ENCODE data around the gene SRBD1. TPM values are rescaled to one million over a fixed set of nuclear protein-coding genes. Genes with fewer than 3 reads are reported as not detected.

SRBD1 gene
- total RNA-seq, 5 donors from 2014 or later (not counting 1 experiment from before 2014, with no cell fraction given), result 16.1 to 22.8 (median 20.7) TPM

- POLR2A ChIA-PET, result no interaction called here
- H3K27me3 Mint-ChIP-seq, result no peaks in the 10 kb centered on the region
- peaks cover 70% of the 10 kb centered on the region for H3K36me3 Mint-ChIP-seq
- Histone ChIP-seq H3K9me3 (no peaks in the 10 kb centered on the region), H3K4me1 (ENCODE audit: control insufficient read depth in 1 of 2, extremely low read depth in 1 of 2, insufficient read depth in 2 of 2, low read length in 2 of 2) (no peaks in the 10 kb centered on the region), H3K27me3 (replicated peaks in 1 of 2; ENCODE audit: control insufficient read depth in 2 of 2, extremely low read depth in 1 of 2, insufficient read depth in 2 of 2, low read length in 1 of 2) (no peaks in the 10 kb centered on the region), H3K4me3 (ENCODE audit: control insufficient read depth in 1 of 2, extremely low read depth in 1 of 2, low read length in 1 of 2) (no peak overlapping the region), H3K36me3 (ENCODE audit: control insufficient read depth in 2 of 2, extremely low read depth in 1 of 2, insufficient read depth in 1 of 2, low read length in 1 of 2) (peaks cover 10 to 27% of the 10 kb centered on the region in 2 donors), H3K27ac (ENCODE audit: low read length) (no peak overlapping the region)
- 98% methylated on average over 6 of the region's 8 CpGs for WGBS (ENCODE audit: insufficient coverage)
- ATAC-seq (replicated peaks in 1 of 4), result no peak
- H3K27ac Mint-ChIP-seq, result no peak overlapping the region
- H3K4me1 Mint-ChIP-seq, result no peaks in the 10 kb centered on the region
- DNase-seq, result no peak
- H3K4me3 Mint-ChIP-seq, result no peak overlapping the region
- CTCF ChIA-PET, result no interaction called here
- no peaks in the 10 kb centered on the region for H3K9me3 Mint-ChIP-seq
These were observed 70.1 kb downstream of the SRBD1 start for GRCh38 chr2:45540942-45541341.

- ChIA-PET CTCF (no interaction called here), POLR2A (no interaction called here)
- no peak overlapping the region for H3K27ac Mint-ChIP-seq
- H3K36me3 Mint-ChIP-seq, result peaks cover 66% of the 10 kb centered on the region
- no peaks in the 10 kb centered on the region for H3K4me1 Mint-ChIP-seq
- H3K9me3 Mint-ChIP-seq, result no peaks in the 10 kb centered on the region
- WGBS (ENCODE audit: insufficient coverage), result 100% methylated on average over 1 of the region's 1 CpG
- H3K27ac ChIP-seq (ENCODE audit: low read length), result no peak overlapping the region
- DNase-seq (no peak), ATAC-seq (replicated peaks in 1 of 4) (no peak)
- H3K27me3 ChIP-seq (replicated peaks in 1 of 2; ENCODE audit: control insufficient read depth in 2 of 2, extremely low read depth in 1 of 2, insufficient read depth in 2 of 2, low read length in 1 of 2), result no peaks in the 10 kb centered on the region
- no peaks in the 10 kb centered on the region for H3K4me1 ChIP-seq (ENCODE audit: control insufficient read depth in 1 of 2, extremely low read depth in 1 of 2, insufficient read depth in 2 of 2, low read length in 2 of 2)
- H3K27me3 Mint-ChIP-seq, result no peaks in the 10 kb centered on the region
- H3K9me3 ChIP-seq, result no peaks in the 10 kb centered on the region
- H3K36me3 ChIP-seq (ENCODE audit: control insufficient read depth in 2 of 2, extremely low read depth in 1 of 2, insufficient read depth in 1 of 2, low read length in 1 of 2), result peaks cover 0 to 4% of the 10 kb centered on the region in 2 donors
- no peak overlapping the region for H3K4me3 ChIP-seq (ENCODE audit: control insufficient read depth in 1 of 2, extremely low read depth in 1 of 2, low read length in 1 of 2)
- H3K4me3 Mint-ChIP-seq, result no peak overlapping the region
These were observed 77.3 kb downstream of the SRBD1 start for GRCh38 chr2:45533771-45534170.

- H3K27me3 Mint-ChIP-seq, result no peaks in the 10 kb centered on the region
- CTCF ChIA-PET, result interaction anchor here in 1 of 2 donors (0.6 kb wide), 1 partner anchor 9 kb away, joined by 3 read pairs; no protein-coding TSS in a partner anchor
- H3K9me3 ChIP-seq, result no peaks in the 10 kb centered on the region
- H3K4me1 Mint-ChIP-seq, result no peaks in the 10 kb centered on the region
- no peak for ATAC-seq (replicated peaks in 1 of 4)
- H3K36me3 ChIP-seq (ENCODE audit: control insufficient read depth in 2 of 2, extremely low read depth in 1 of 2, insufficient read depth in 1 of 2, low read length in 1 of 2), result peaks cover 0 to 4% of the 10 kb centered on the region in 2 donors
- no peak for DNase-seq
- H3K27ac ChIP-seq (ENCODE audit: low read length), result no peak overlapping the region
- POLR2A ChIA-PET, result no interaction called here
- H3K9me3 Mint-ChIP-seq, result no peaks in the 10 kb centered on the region
- H3K4me1 ChIP-seq (ENCODE audit: control insufficient read depth in 1 of 2, extremely low read depth in 1 of 2, insufficient read depth in 2 of 2, low read length in 2 of 2), result no peaks in the 10 kb centered on the region
- H3K4me3 Mint-ChIP-seq, result no peak overlapping the region
- no peak overlapping the region for H3K27ac Mint-ChIP-seq
- no peaks in the 10 kb centered on the region for H3K27me3 ChIP-seq (replicated peaks in 1 of 2; ENCODE audit: control insufficient read depth in 2 of 2, extremely low read depth in 1 of 2, insufficient read depth in 2 of 2, low read length in 1 of 2)
- peaks cover 66% of the 10 kb centered on the region for H3K36me3 Mint-ChIP-seq
- no peak overlapping the region for H3K4me3 ChIP-seq (ENCODE audit: control insufficient read depth in 1 of 2, extremely low read depth in 1 of 2, low read length in 1 of 2)
- no CpG with 5 or more reads among the region's 3 CpGs for WGBS (ENCODE audit: insufficient coverage)
These were observed 78.9 kb downstream of the SRBD1 start for GRCh38 chr2:45532181-45532580.

GRCh38 chr2:45524016-45524415, 87.1 kb downstream of the SRBD1 start:
- H3K4me1 Mint-ChIP-seq, result peaks cover 0 to 7% (median 0%) of the 10 kb centered on the region in 3 donors
- CTCF ChIA-PET, result no interaction called here
- peaks cover 63% of the 10 kb centered on the region for H3K36me3 Mint-ChIP-seq

GRCh38 chr2:45518546-45518945, 92.5 kb downstream of the SRBD1 start:
- Histone ChIP-seq H3K27ac (ENCODE audit: low read length) (no peak overlapping the region), H3K36me3 (ENCODE audit: control insufficient read depth in 2 of 2, extremely low read depth in 1 of 2, insufficient read depth in 1 of 2, low read length in 1 of 2) (no peaks in the 10 kb centered on the region), H3K4me1 (ENCODE audit: control insufficient read depth in 1 of 2, extremely low read depth in 1 of 2, insufficient read depth in 2 of 2, low read length in 2 of 2) (no peaks in the 10 kb centered on the region), H3K9me3 (no peaks in the 10 kb centered on the region), H3K27me3 (replicated peaks in 1 of 2; ENCODE audit: control insufficient read depth in 2 of 2, extremely low read depth in 1 of 2, insufficient read depth in 2 of 2, low read length in 1 of 2) (no peaks in the 10 kb centered on the region), H3K4me3 (ENCODE audit: control insufficient read depth in 1 of 2, extremely low read depth in 1 of 2, low read length in 1 of 2) (no peak overlapping the region)
- H3K27me3 Mint-ChIP-seq, result no peaks in the 10 kb centered on the region
- no CpG with 5 or more reads among the region's 2 CpGs for WGBS (ENCODE audit: insufficient coverage)
- peaks cover 27% of the 10 kb centered on the region for H3K36me3 Mint-ChIP-seq
- no peak overlapping the region for H3K4me3 Mint-ChIP-seq
- ChIA-PET CTCF (interaction anchor here (0.6 to 1.0 kb wide), 3 partner anchors 40 to 63 kb away, joined by 3 to 7 read pairs (median 4); no protein-coding TSS in a partner anchor), POLR2A (interaction anchor here in 1 of 2 donors (0.7 kb wide), 1 partner anchor 1942 kb away, joined by 8 read pairs; no protein-coding TSS in a partner anchor)
- H3K4me1 Mint-ChIP-seq, result peaks cover 0 to 7% (median 0%) of the 10 kb centered on the region in 3 donors
- DNase-seq (no peak), ATAC-seq (replicated peaks in 1 of 4) (no peak)
- H3K9me3 Mint-ChIP-seq, result no peaks in the 10 kb centered on the region
- no peak overlapping the region for H3K27ac Mint-ChIP-seq

More at GRCh38 chr2:45524016-45524415, 87.1 kb downstream of the SRBD1 start:
- DNase-seq (no peak), ATAC-seq (replicated peaks in 1 of 4) (no peak)
- H3K4me3 ChIP-seq (ENCODE audit: control insufficient read depth in 1 of 2, extremely low read depth in 1 of 2, low read length in 1 of 2), result no peak overlapping the region
- H3K9me3 ChIP-seq, result no peaks in the 10 kb centered on the region
- Mint-ChIP-seq H3K4me3 (no peak overlapping the region), H3K27ac (no peak overlapping the region), H3K9me3 (peaks cover 0 to 5% (median 5%) of the 10 kb centered on the region in 3 donors), H3K27me3 (no peaks in the 10 kb centered on the region)
- peaks cover 0 to 4% of the 10 kb centered on the region in 2 donors for H3K36me3 ChIP-seq (ENCODE audit: control insufficient read depth in 2 of 2, extremely low read depth in 1 of 2, insufficient read depth in 1 of 2, low read length in 1 of 2)
- POLR2A ChIA-PET, result no interaction called here
- no peaks in the 10 kb centered on the region for H3K27me3 ChIP-seq (replicated peaks in 1 of 2; ENCODE audit: control insufficient read depth in 2 of 2, extremely low read depth in 1 of 2, insufficient read depth in 2 of 2, low read length in 1 of 2)
- WGBS (ENCODE audit: insufficient coverage), result no CpG with 5 or more reads among the region's 1 CpG
- no peaks in the 10 kb centered on the region for H3K4me1 ChIP-seq (ENCODE audit: control insufficient read depth in 1 of 2, extremely low read depth in 1 of 2, insufficient read depth in 2 of 2, low read length in 2 of 2)
- H3K27ac ChIP-seq (ENCODE audit: low read length), result no peak overlapping the region

GRCh38 chr2:45510701-45511420, 100.2 kb downstream of the SRBD1 start:
- WGBS (ENCODE audit: insufficient coverage), result 98% methylated on average over 4 of the region's 9 CpGs
- no peaks in the 10 kb centered on the region for H3K27me3 ChIP-seq (replicated peaks in 1 of 2; ENCODE audit: control insufficient read depth in 2 of 2, extremely low read depth in 1 of 2, insufficient read depth in 2 of 2, low read length in 1 of 2)

More at GRCh38 chr2:45510701-45511420, 100.2 kb downstream of the SRBD1 start:
- no peak for DNase-seq
- Mint-ChIP-seq H3K36me3 (peaks cover 30% of the 10 kb centered on the region), H3K4me3 (no peak overlapping the region), H3K4me1 (peaks cover 0 to 4% (median 0%) of the 10 kb centered on the region in 3 donors), H3K27ac (no peak overlapping the region), H3K27me3 (no peaks in the 10 kb centered on the region), H3K9me3 (no peaks in the 10 kb centered on the region)
- Histone ChIP-seq H3K36me3 (ENCODE audit: control insufficient read depth in 2 of 2, extremely low read depth in 1 of 2, insufficient read depth in 1 of 2, low read length in 1 of 2) (peaks cover 0 to 3% of the 10 kb centered on the region in 2 donors), H3K4me3 (ENCODE audit: control insufficient read depth in 1 of 2, extremely low read depth in 1 of 2, low read length in 1 of 2) (no peak overlapping the region), H3K27ac (ENCODE audit: low read length) (no peak overlapping the region), H3K4me1 (ENCODE audit: control insufficient read depth in 1 of 2, extremely low read depth in 1 of 2, insufficient read depth in 2 of 2, low read length in 2 of 2) (no peaks in the 10 kb centered on the region), H3K9me3 (no peaks in the 10 kb centered on the region)
- no peak for ATAC-seq (replicated peaks in 1 of 4)
- POLR2A ChIA-PET, result interaction anchor here in 1 of 2 donors (0.6 kb wide), 1 partner anchor 272 kb away, joined by 3 read pairs; no protein-coding TSS in a partner anchor
- CTCF ChIA-PET, result no interaction called here

Data from T-cell (primary cell).